CD14-positive monocyte (primary cell): ENCODE measurements around the gene IFT74. TPM values are rescaled to one million over a fixed set of nuclear protein-coding genes. Genes with fewer than 3 reads are reported as not detected.

Experiments used
- DNase-seq, 3 donors: peaks; one replicate each; pipeline ENCODE4 v3.0.0-alpha.2; 2011 to 2022
- H2AFZ ChIP-seq: 2 replicates; pipeline ENCODE4 v1.6.0; 2012; ENCODE audit warnings: mild to moderate bottlenecking, low read depth, low read length, inconsistent platforms; ENCODE audit not compliant: insufficient read depth, poor library complexity, severe bottlenecking
- H3K27ac ChIP-seq, 2 donors: 1 replicate in 1 of 2; 2 replicates in 1 of 2; pipeline ENCODE4 v1.5.1; 2012 to 2013; ENCODE audit warnings: low read length in 2 of 2, control low read depth in 1 of 2, inconsistent platforms in 1 of 2, low read depth in 1 of 2, mild to moderate bottlenecking in 1 of 2
- H3K27me3 ChIP-seq, 2 donors: one replicate each; pipeline versions ENCODE4 v1.6.0 to v1.6.1; 2011 to 2013; ENCODE audit warnings: low read length in 2 of 2; ENCODE audit not compliant: control insufficient read depth in 2 of 2, insufficient read depth in 2 of 2
- H3K36me3 ChIP-seq, 2 donors: replicated peaks in 1 of 2; 1 replicate in 1 of 2; 2 replicates in 1 of 2; pipeline versions ENCODE4 v1.5.1 to v1.6.1; 2012 to 2013; ENCODE audit warnings: low read length in 2 of 2, control low read depth in 1 of 2, inconsistent platforms in 1 of 2, mild to moderate bottlenecking in 1 of 2; ENCODE audit not compliant: insufficient read depth in 2 of 2, control insufficient read depth in 1 of 2
- H3K4me1 ChIP-seq, 2 donors: 1 replicate in 1 of 2; 2 replicates in 1 of 2; pipeline versions ENCODE4 v1.5.1 to v1.6.1; 2012 to 2013; ENCODE audit warnings: low read length in 2 of 2, control low read depth in 1 of 2, inconsistent platforms in 1 of 2, mild to moderate bottlenecking in 1 of 2, moderate library complexity in 1 of 2; ENCODE audit not compliant: insufficient read depth in 2 of 2, control insufficient read depth in 1 of 2
- H3K4me2 ChIP-seq: replicated peaks from 2 replicates; pipeline ENCODE3; 2012; ENCODE audit warnings: low read length, moderate library complexity, mild to moderate bottlenecking; ENCODE audit not compliant: poor library complexity, severe bottlenecking; ENCODE audit errors: extremely low read depth
- H3K4me3 ChIP-seq, 3 experiments: fragments of 200-600 bp in 1 of 3; sonication (generic) in 1 of 3; replicated peaks in 1 of 3; 1 replicate in 2 of 3; 2 replicates in 1 of 3; pipeline ENCODE4 v1.5.1; 2011 to 2013; ENCODE audit warnings: low read length in 3 of 3, mild to moderate bottlenecking in 3 of 3, control low read depth in 2 of 3, low read depth in 2 of 3, inconsistent platforms in 1 of 3, moderate library complexity in 1 of 3
- H3K79me2 ChIP-seq: 2 replicates; pipeline ENCODE4 v1.6.0; 2012; ENCODE audit warnings: mild to moderate bottlenecking, control low read depth, inconsistent platforms, low read length, moderate library complexity; ENCODE audit not compliant: insufficient read depth
- H3K9ac ChIP-seq: 2 replicates; pipeline ENCODE4 v1.6.0; 2017; ENCODE audit warnings: low read length, mild to moderate bottlenecking; ENCODE audit not compliant: insufficient read depth, poor library complexity, severe bottlenecking
- H3K9me3 ChIP-seq, 2 donors: replicated peaks in 1 of 2; 1 replicate in 1 of 2; 2 replicates in 1 of 2; pipeline versions ENCODE4 v1.5.1 to v1.6.1; 2012 to 2013; ENCODE audit warnings: low read length in 2 of 2, control low read depth in 1 of 2; ENCODE audit not compliant: control insufficient read depth in 1 of 2, insufficient read depth in 1 of 2
- H4K20me1 ChIP-seq: 2 replicates; pipeline ENCODE4 v1.6.0; 2012; ENCODE audit warnings: mild to moderate bottlenecking, low read length, control low read depth, moderate library complexity; ENCODE audit not compliant: insufficient read depth
- H3K27ac Mint-ChIP-seq, 7 donors: one replicate each; pipeline ENCODE4 v1.8.0; 2020; ENCODE audit warnings: mild to moderate bottlenecking in 7 of 7, mixed read lengths in 7 of 7, moderate library complexity in 6 of 7, inconsistent platforms in 2 of 7
- H3K27me3 Mint-ChIP-seq, 3 donors: one replicate each; pipeline ENCODE4 v1.8.0; 2021 to 2022; ENCODE audit warnings: low read depth in 3 of 3, mild to moderate bottlenecking in 3 of 3, mixed read lengths in 3 of 3, moderate library complexity in 3 of 3, inconsistent platforms in 1 of 3
- H3K36me3 Mint-ChIP-seq, 2 donors: one replicate each; pipeline ENCODE4 v1.8.0; 2020; ENCODE audit warnings: mixed read lengths in 2 of 2, inconsistent platforms in 1 of 2, mild to moderate bottlenecking in 1 of 2
- H3K4me1 Mint-ChIP-seq: one replicate; pipeline ENCODE4 v1.8.0; 2020; ENCODE audit warnings: mild to moderate bottlenecking, mixed read lengths
- H3K4me3 Mint-ChIP-seq, 2 donors: one replicate each; pipeline ENCODE4 v1.8.0; 2020; ENCODE audit warnings: mild to moderate bottlenecking in 2 of 2, mixed read lengths in 2 of 2, moderate library complexity in 1 of 2
- H3K9me3 Mint-ChIP-seq, 7 donors: one replicate each; pipeline ENCODE4 v1.8.0; 2020 to 2022; ENCODE audit warnings: mixed read lengths in 7 of 7, mild to moderate bottlenecking in 6 of 7, moderate library complexity in 6 of 7, inconsistent platforms in 2 of 7
- WGBS: methylation state at CpG from one replicate; pipeline ENCODE4 v1.1.5; 2013; ENCODE audit warnings: missing lambda C conversion rate; ENCODE audit not compliant: insufficient coverage; 5-methylcytosine and 5-hydroxymethylcytosine counted together
- intact Hi-C, 2 donors: fragments of 100-400 bp; cut with micrococcal nuclease; formaldehyde crosslinking; loops; one replicate each; pipeline versions ENCODE4 v1.15.0 to v1.15.1; 2023
- polyA plus RNA-seq, 3 donors: library from polyadenylated mRNA; depleted of rRNA in 1 of 3; unstranded in 2 of 3; stranded (reverse) in 1 of 3; fragments of 300-500 nt in 2 of 3; fragments of >200 nt in 1 of 3; fragmentation: Illumina TruSeq in 2 of 3; gene quantifications; 1 replicate in 2 of 3; 2 replicates in 1 of 3; pipeline ENCODE4 v1.2.3, GENCODE V29; 2012 to 2021
- TF ChIP-seq, protein P1 (sequence below): fragments of 200-600 bp; IDR thresholded peaks from one replicate; pipeline ENCODE4 v1.8.0; 2022; ENCODE audit warnings: antibody characterized with exemption, mild to moderate bottlenecking

The IFT74 gene
- polyA plus RNA-seq, 3 donors = 2.6 to 6.0 (median 3.7) TPM

DNA sequence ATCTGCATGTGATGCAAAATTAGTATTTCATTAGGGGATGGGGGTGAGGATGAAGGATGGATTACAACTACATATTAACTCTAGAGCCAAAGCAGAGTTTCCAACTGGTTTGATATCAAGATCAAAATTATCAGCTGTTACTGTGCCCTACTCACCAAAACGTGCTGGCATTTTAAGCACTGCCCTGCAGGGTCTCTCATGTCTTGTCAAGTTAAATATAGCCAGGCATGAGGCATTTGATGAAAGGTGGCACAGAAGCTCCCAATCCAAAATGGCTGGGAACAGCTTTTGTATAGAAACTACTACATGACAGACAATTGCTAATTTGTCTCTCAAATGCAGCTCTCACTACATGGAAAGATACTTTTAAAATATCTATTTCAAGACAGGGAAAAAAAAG lies 36.5 kb upstream of the IFT74 start:
- no peak overlapping the region for H3K4me3 ChIP-seq
- no peaks in the 10 kb centered on the region for H3K27me3 ChIP-seq
- TF ChIP-seq, protein P1, sequence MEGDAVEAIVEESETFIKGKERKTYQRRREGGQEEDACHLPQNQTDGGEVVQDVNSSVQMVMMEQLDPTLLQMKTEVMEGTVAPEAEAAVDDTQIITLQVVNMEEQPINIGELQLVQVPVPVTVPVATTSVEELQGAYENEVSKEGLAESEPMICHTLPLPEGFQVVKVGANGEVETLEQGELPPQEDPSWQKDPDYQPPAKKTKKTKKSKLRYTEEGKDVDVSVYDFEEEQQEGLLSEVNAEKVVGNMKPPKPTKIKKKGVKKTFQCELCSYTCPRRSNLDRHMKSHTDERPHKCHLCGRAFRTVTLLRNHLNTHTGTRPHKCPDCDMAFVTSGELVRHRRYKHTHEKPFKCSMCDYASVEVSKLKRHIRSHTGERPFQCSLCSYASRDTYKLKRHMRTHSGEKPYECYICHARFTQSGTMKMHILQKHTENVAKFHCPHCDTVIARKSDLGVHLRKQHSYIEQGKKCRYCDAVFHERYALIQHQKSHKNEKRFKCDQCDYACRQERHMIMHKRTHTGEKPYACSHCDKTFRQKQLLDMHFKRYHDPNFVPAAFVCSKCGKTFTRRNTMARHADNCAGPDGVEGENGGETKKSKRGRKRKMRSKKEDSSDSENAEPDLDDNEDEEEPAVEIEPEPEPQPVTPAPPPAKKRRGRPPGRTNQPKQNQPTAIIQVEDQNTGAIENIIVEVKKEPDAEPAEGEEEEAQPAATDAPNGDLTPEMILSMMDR = no peak
- no peaks in the 10 kb centered on the region for H3K79me2 ChIP-seq
- H3K27ac Mint-ChIP-seq = no peak overlapping the region
- DNase-seq = no peak
- peaks cover 0 to 1% (median 0%) of the 10 kb centered on the region in 7 donors for H3K9me3 Mint-ChIP-seq
- peaks cover 80 to 90% of the 10 kb centered on the region in 2 donors for H3K36me3 Mint-ChIP-seq
- peaks cover 0 to 3% (median 0%) of the 10 kb centered on the region in 3 donors for H3K27me3 Mint-ChIP-seq
- H3K9me3 ChIP-seq = no peaks in the 10 kb centered on the region
- no peaks in the 10 kb centered on the region for H3K4me1 ChIP-seq
- intact Hi-C loops = no loop called here
- no peaks in the 10 kb centered on the region for H4K20me1 ChIP-seq
- no peak overlapping the region for H3K9ac ChIP-seq
- no peaks in the 10 kb centered on the region for H3K4me1 Mint-ChIP-seq
- H3K4me3 Mint-ChIP-seq = no peak overlapping the region
- WGBS = 88% methylated on average over 1 of the region's 1 CpG
- H3K36me3 ChIP-seq = peaks cover 90 to 100% of the 10 kb centered on the region in 2 donors
- H3K27ac ChIP-seq = no peak overlapping the region
- no peak overlapping the region for H3K4me2 ChIP-seq
- no peak overlapping the region for H2AFZ ChIP-seq

- Mint-ChIP-seq H3K36me3 (peaks cover 66 to 79% of the 10 kb centered on the region in 2 donors), H3K9me3 (peaks cover 0 to 1% (median 0%) of the 10 kb centered on the region in 7 donors), H3K4me3 (no peak overlapping the region), H3K27ac (no peak overlapping the region), H3K27me3 (peaks cover 0 to 3% (median 0%) of the 10 kb centered on the region in 3 donors), H3K4me1 (no peaks in the 10 kb centered on the region)
- no peak for DNase-seq
- no peak overlapping the region for H2AFZ ChIP-seq
- no peaks in the 10 kb centered on the region for H3K4me1 ChIP-seq
- no CpG with 5 or more reads among the region's 4 CpGs for WGBS
- H3K27me3 ChIP-seq = no peaks in the 10 kb centered on the region
- no peaks in the 10 kb centered on the region for H4K20me1 ChIP-seq
- no peak overlapping the region for H3K4me3 ChIP-seq
- H3K9ac ChIP-seq = no peak overlapping the region
- no peaks in the 10 kb centered on the region for H3K79me2 ChIP-seq
- H3K9me3 ChIP-seq = no peaks in the 10 kb centered on the region
- intact Hi-C loops = no loop called here
- H3K4me2 ChIP-seq = no peak overlapping the region
- no peak overlapping the region for H3K27ac ChIP-seq
- H3K36me3 ChIP-seq = peaks cover 78 to 96% of the 10 kb centered on the region in 2 donors
- TF ChIP-seq, protein P1 = no peak
Observed at GRCh38 chr9:26925609-26926008, 30.6 kb upstream of the IFT74 start.
